HCT116 (cell line): ENCODE measurements around the gene MZT1.

Experiments
- ATF3 ChIP-seq: IDR thresholded peaks from 2 replicates; pipeline ENCODE4 v1.6.1; 2012
- CEBPB ChIP-seq: IDR thresholded peaks from 2 replicates; pipeline ENCODE4 v1.6.1; 2012; ENCODE audit warnings: low read depth
- CTCF ChIP-seq, 3 experiments: fragments of 200-600 bp in 1 of 3; sonication (generic) in 1 of 3; IDR thresholded peaks in 2 of 3; conservative IDR thresholded peaks in 1 of 3; 2 replicates each; pipeline ENCODE4 v1.5.1; 2012 to 2017; ENCODE audit warnings: low read depth in 2 of 3, low read length in 2 of 3, antibody characterized with exemption in 1 of 3, borderline replicate concordance in 1 of 3, control low read depth in 1 of 3, mild to moderate bottlenecking in 1 of 3, mixed read lengths in 1 of 3, mixed run types in 1 of 3, moderate library complexity in 1 of 3; ENCODE audit not compliant: insufficient read depth in 1 of 3
- EZH2 ChIP-seq: fragments of 200-600 bp; sonication (generic); IDR thresholded peaks from 2 replicates; pipeline ENCODE4 v1.6.1; 2017; ENCODE audit warnings: antibody characterized with exemption, mixed run types
- FOSL1 ChIP-seq: IDR thresholded peaks from 2 replicates; pipeline ENCODE4 v1.6.1; 2012; ENCODE audit warnings: low read depth
- MAX ChIP-seq: IDR thresholded peaks from 2 replicates; pipeline ENCODE4 v1.6.1; 2012
- POLR2A ChIP-seq: IDR thresholded peaks from 2 replicates; pipeline ENCODE4 v1.7.0; 2011; ENCODE audit warnings: borderline replicate concordance; ENCODE audit not compliant: insufficient read depth, insufficient read length; ENCODE audit errors: extremely low read depth
- POLR2AphosphoS5 ChIP-seq: IDR thresholded peaks from 2 replicates; pipeline ENCODE4 v1.6.1; 2011; ENCODE audit warnings: mild to moderate bottlenecking, low read depth, low read length, moderate library complexity
- RAD21 ChIP-seq: IDR thresholded peaks from 2 replicates; pipeline ENCODE4 v1.6.1; 2012; ENCODE audit warnings: low read depth, mild to moderate bottlenecking
- REST ChIP-seq: IDR thresholded peaks from 2 replicates; pipeline ENCODE4 v1.6.1; 2012; ENCODE audit warnings: low read depth
- SIN3A ChIP-seq: IDR thresholded peaks from 2 replicates; pipeline ENCODE4 v1.6.1; 2012; ENCODE audit warnings: low read depth
- TCF7L2 ChIP-seq: IDR thresholded peaks from 2 replicates; pipeline ENCODE4 v1.7.0; 2011; ENCODE audit warnings: borderline replicate concordance, inconsistent platforms; ENCODE audit not compliant: insufficient read depth, insufficient read length; ENCODE audit errors: extremely low read depth
- ZBTB33 ChIP-seq: IDR thresholded peaks from 2 replicates; pipeline ENCODE4 v1.6.1; 2011; ENCODE audit warnings: mild to moderate bottlenecking, low read length, moderate library complexity; ENCODE audit not compliant: insufficient replicate concordance; ENCODE audit errors: extremely low read depth
- ZNF274 ChIP-seq: fragments of 200-500 bp; sonication (Bioruptor generic); IDR thresholded peaks from 2 replicates; pipeline ENCODE4 v1.6.1; 2014; ENCODE audit warnings: mild to moderate bottlenecking, low read depth, low read length, inconsistent platforms

DNA sequence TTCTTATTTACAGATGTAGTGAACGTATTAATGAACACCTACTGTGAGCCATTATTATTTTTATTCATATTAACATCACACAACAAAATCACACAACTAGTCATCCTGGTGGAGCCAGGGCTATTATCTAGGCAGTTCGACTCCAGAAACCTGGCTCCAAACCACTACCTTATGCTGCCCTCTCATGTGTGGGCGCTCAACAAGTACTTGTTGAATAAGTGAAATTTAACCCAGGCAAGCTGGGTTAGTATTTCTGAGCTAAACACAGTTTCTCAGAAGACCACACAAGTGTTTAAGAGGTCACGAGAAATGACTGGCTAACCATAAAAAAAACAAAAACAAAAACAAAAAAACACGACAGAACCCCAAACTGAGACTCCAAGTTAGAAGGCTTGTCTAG, 33.6 kb downstream of the MZT1 start:
- no peak for TF ChIP-seq POLR2A
- no peak for TF ChIP-seq CTCF (IDR thresholded peaks at IDR 0.05 in 2 of 3, conservative IDR thresholded peaks at IDR 0.05 in 1 of 3; ENCODE audit: borderline replicate concordance in 1 of 3, insufficient read depth in 1 of 3, low read depth in 2 of 3, low read length in 2 of 3)
- TF ChIP-seq CEBPB = no peak
- no peak for TF ChIP-seq MAX
- no peak for TF ChIP-seq SIN3A
- no peak for TF ChIP-seq RAD21
- no peak for TF ChIP-seq EZH2
- TF ChIP-seq REST = no peak
- no peak for TF ChIP-seq FOSL1
- no peak for TF ChIP-seq ZBTB33
- TF ChIP-seq POLR2AphosphoS5 = no peak
- no peak for TF ChIP-seq ZNF274
- no peak for TF ChIP-seq ATF3
- TF ChIP-seq TCF7L2 = no peak
